ENCODE data around the gene TRAK2. TPM values are rescaled to one million over a fixed set of nuclear protein-coding genes. Genes with fewer than 3 reads are reported as not detected.

Gene TRAK2
- total RNA-seq, 1 experiment from 2014 or later, result 11.5 TPM

GRCh38 chr2:201345625-201346213, 105.5 kb downstream of the TRAK2 start:
- no peak for DNase-seq (ENCODE audit: unreplicated experiment)
- Mint-ChIP-seq H3K4me1 (ENCODE audit: insufficient read depth, unreplicated experiment) (no peaks in the 10 kb centered on the region), H3K4me3 (ENCODE audit: unreplicated experiment) (no peak overlapping the region), H3K9me3 (ENCODE audit: unreplicated experiment) (no peaks in the 10 kb centered on the region), H3K27me3 (ENCODE audit: insufficient read depth, unreplicated experiment) (no peaks in the 10 kb centered on the region), H3K36me3 (ENCODE audit: insufficient read depth, unreplicated experiment) (no peaks in the 10 kb centered on the region), H3K27ac (ENCODE audit: low read depth, unreplicated experiment) (no peak overlapping the region)
- no TSS peak for BruUV-seq (replicated peaks)
- POLR2A ChIA-PET, result no interaction called here
- CTCF ChIA-PET, result no interaction called here
- no peak for TF ChIP-seq CTCF (IDR thresholded peaks at IDR 0.05; ENCODE audit: unreplicated experiment)
- intact Hi-C loops (cut with micrococcal nuclease), result no loop called here

- intact Hi-C loops (cut with micrococcal nuclease), result no loop called here
- H3K9me3 Mint-ChIP-seq (ENCODE audit: unreplicated experiment), result peaks cover 7% of the 10 kb centered on the region
- no peaks in the 10 kb centered on the region for H3K36me3 Mint-ChIP-seq (ENCODE audit: insufficient read depth, unreplicated experiment)
- DNase-seq (ENCODE audit: unreplicated experiment), result peak; percentile 20
- H3K27me3 Mint-ChIP-seq (ENCODE audit: insufficient read depth, unreplicated experiment), result no peaks in the 10 kb centered on the region
- ChIA-PET POLR2A (interaction anchor here (0.5 kb wide), 1 partner anchor 263 kb away, joined by 3 read pairs; no protein-coding TSS in a partner anchor), CTCF (interaction anchor here (2.0 kb wide), 1 partner anchor 15 kb away, joined by 5 read pairs; no protein-coding TSS in a partner anchor)
- no TSS peak for BruUV-seq (replicated peaks)
- no peak overlapping the region for H3K27ac Mint-ChIP-seq (ENCODE audit: low read depth, unreplicated experiment)
- TF ChIP-seq CTCF (IDR thresholded peaks at IDR 0.05; ENCODE audit: unreplicated experiment), result no peak
- H3K4me3 Mint-ChIP-seq (ENCODE audit: unreplicated experiment), result no peak overlapping the region
- H3K4me1 Mint-ChIP-seq (ENCODE audit: insufficient read depth, unreplicated experiment), result no peaks in the 10 kb centered on the region
Measured at GRCh38 chr2:201344663-201345366, 106.4 kb downstream of the TRAK2 start.

GRCh38 chr2:201343559-201343958, 107.7 kb downstream of the TRAK2 start:
- no peak for TF ChIP-seq CTCF (IDR thresholded peaks at IDR 0.05; ENCODE audit: unreplicated experiment)
- BruUV-seq (replicated peaks), result no TSS peak
- intact Hi-C loops (cut with micrococcal nuclease), result no loop called here
- no peak overlapping the region for H3K27ac Mint-ChIP-seq (ENCODE audit: low read depth, unreplicated experiment)
- POLR2A ChIA-PET, result no interaction called here
- CTCF ChIA-PET, result interaction anchor here (0.7 to 2.0 kb wide), 2 partner anchors 14 to 116 kb away, joined by 3 to 5 read pairs; no protein-coding TSS in a partner anchor
- no peak for DNase-seq (ENCODE audit: unreplicated experiment)
- no peak overlapping the region for H3K4me3 Mint-ChIP-seq (ENCODE audit: unreplicated experiment)
- H3K36me3 Mint-ChIP-seq (ENCODE audit: insufficient read depth, unreplicated experiment), result no peaks in the 10 kb centered on the region
- H3K9me3 Mint-ChIP-seq (ENCODE audit: unreplicated experiment), result peaks cover 8% of the 10 kb centered on the region
- no peaks in the 10 kb centered on the region for H3K27me3 Mint-ChIP-seq (ENCODE audit: insufficient read depth, unreplicated experiment)
- H3K4me1 Mint-ChIP-seq (ENCODE audit: insufficient read depth, unreplicated experiment), result no peaks in the 10 kb centered on the region

GRCh38 chr2:201342923-201343322, 108.3 kb downstream of the TRAK2 start:
- CTCF ChIA-PET, result interaction anchor here (0.7 to 2.0 kb wide), 2 partner anchors 13 to 115 kb away, joined by 3 to 5 read pairs; no protein-coding TSS in a partner anchor
- Mint-ChIP-seq H3K27ac (ENCODE audit: low read depth, unreplicated experiment) (no peak overlapping the region), H3K9me3 (ENCODE audit: unreplicated experiment) (peaks cover 13% of the 10 kb centered on the region), H3K4me1 (ENCODE audit: insufficient read depth, unreplicated experiment) (no peaks in the 10 kb centered on the region), H3K4me3 (ENCODE audit: unreplicated experiment) (no peak overlapping the region), H3K36me3 (ENCODE audit: insufficient read depth, unreplicated experiment) (no peaks in the 10 kb centered on the region), H3K27me3 (ENCODE audit: insufficient read depth, unreplicated experiment) (no peaks in the 10 kb centered on the region)
- DNase-seq (ENCODE audit: unreplicated experiment), result no peak
- TF ChIP-seq CTCF (IDR thresholded peaks at IDR 0.05; ENCODE audit: unreplicated experiment), result no peak
- intact Hi-C loops (cut with micrococcal nuclease), result no loop called here
- POLR2A ChIA-PET, result no interaction called here
- BruUV-seq (replicated peaks), result no TSS peak
